CD4-positive, alpha-beta T cell treated with Interleukin-6 at 100 ng/mL for 8 hours (primary cell): Measurements from ENCODE around the gene HSFX1.
"Not testable (repeated sequence)": the region's sequence is repeated elsewhere in the genome, so short reads cannot be mapped to it uniquely, and the experiment has no call there.

Experiments used
- DNase-seq: peaks from one replicate; pipeline ENCODE4 v3.0.0-alpha.2; 2020; ENCODE audit warnings: mixed read lengths, low spot score

HSFX1 gene

GRCh38 chrX:149773768-149774167, at the start of gene HSFX1:
Gene HSFX1, plus strand, starts transcription at chrX:149774068. Its CDS starts 614 bp downstream, at chrX:149774682.
- not testable (repeated sequence) for DNase-seq

GRCh38 chrX:149727308-149727707, 46.6 kb upstream of the HSFX1 start:
- DNase-seq, result not testable (repeated sequence)

GRCh38 chrX:149742269-149742668, 31.6 kb upstream of the HSFX1 start:
- not testable (repeated sequence) for DNase-seq

- DNase-seq, result not testable (repeated sequence)
Measured at GRCh38 chrX:149746390-149747007, 27.4 kb upstream of the HSFX1 start.

GRCh38 chrX:149757206-149758067, 16.4 kb upstream of the HSFX1 start:
- DNase-seq, result no peak

GRCh38 chrX:149758068-149758714, 15.7 kb upstream of the HSFX1 start:
- DNase-seq, result no peak

GRCh38 chrX:149758715-149759078, 15.2 kb upstream of the HSFX1 start:
- not testable (repeated sequence) for DNase-seq

GRCh38 chrX:149759824-149760223, 14.0 kb upstream of the HSFX1 start:
- no peak for DNase-seq

- no peak for DNase-seq
Measured at GRCh38 chrX:149760965-149761364, 12.9 kb upstream of the HSFX1 start.

GRCh38 chrX:149761858-149762674, 11.8 kb upstream of the HSFX1 start:
- DNase-seq, result not testable (repeated sequence)

GRCh38 chrX:149762696-149763614, 10.9 kb upstream of the HSFX1 start:
- DNase-seq, result no peak

GRCh38 chrX:149770344-149770743, 3.5 kb upstream of the HSFX1 start:
- DNase-seq, result not testable (repeated sequence)

GRCh38 chrX:149773026-149773425, 842 bp upstream of the HSFX1 start:
- DNase-seq, result not testable (repeated sequence)

GRCh38 chrX:149777999-149778398, 4.1 kb downstream of the HSFX1 start:
- DNase-seq, result not testable (repeated sequence)

- not testable (repeated sequence) for DNase-seq
Measured at GRCh38 chrX:149781727-149782126, 7.9 kb downstream of the HSFX1 start, which contains the start of gene MAGEA9. Gene MAGEA9, plus strand, starts transcription at chrX:149781930. Its CDS starts 4,281 bp downstream, at chrX:149786211.

GRCh38 chrX:149795531-149795930, 21.7 kb downstream of the HSFX1 start:
- not testable (repeated sequence) for DNase-seq

- DNase-seq, result no peak
Measured at GRCh38 chrX:149799095-149799714, 25.3 kb downstream of the HSFX1 start.

GRCh38 chrX:149799938-149800337, 26.1 kb downstream of the HSFX1 start:
- no peak for DNase-seq

GRCh38 chrX:149803458-149804062, 29.7 kb downstream of the HSFX1 start:
- no peak for DNase-seq

GRCh38 chrX:149804102-149804501, 30.2 kb downstream of the HSFX1 start:
- no peak for DNase-seq
